Measurements from ENCODE around the gene NRP2.

DNA sequence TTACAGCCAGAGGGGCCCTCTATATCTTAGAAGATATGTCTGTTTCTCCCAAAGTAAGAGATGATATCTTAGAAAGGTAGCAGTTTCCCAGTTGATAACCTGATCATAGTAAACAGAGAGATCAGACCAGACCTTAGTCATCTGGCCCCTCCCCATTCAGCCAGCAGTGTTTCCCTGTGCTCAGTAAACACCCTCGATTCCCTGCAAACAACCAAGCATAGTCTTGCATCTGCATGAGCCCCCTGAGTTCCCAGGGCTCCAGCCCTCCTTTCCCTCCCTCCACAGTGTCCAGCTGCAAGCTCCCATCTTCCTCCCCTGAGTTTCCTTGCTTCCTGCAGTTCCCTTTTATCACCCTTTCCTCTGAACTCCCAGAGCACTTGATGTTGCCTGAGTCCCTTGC is 20.3 kb downstream of the NRP2 start:
- TF ChIP-seq, protein P1, sequence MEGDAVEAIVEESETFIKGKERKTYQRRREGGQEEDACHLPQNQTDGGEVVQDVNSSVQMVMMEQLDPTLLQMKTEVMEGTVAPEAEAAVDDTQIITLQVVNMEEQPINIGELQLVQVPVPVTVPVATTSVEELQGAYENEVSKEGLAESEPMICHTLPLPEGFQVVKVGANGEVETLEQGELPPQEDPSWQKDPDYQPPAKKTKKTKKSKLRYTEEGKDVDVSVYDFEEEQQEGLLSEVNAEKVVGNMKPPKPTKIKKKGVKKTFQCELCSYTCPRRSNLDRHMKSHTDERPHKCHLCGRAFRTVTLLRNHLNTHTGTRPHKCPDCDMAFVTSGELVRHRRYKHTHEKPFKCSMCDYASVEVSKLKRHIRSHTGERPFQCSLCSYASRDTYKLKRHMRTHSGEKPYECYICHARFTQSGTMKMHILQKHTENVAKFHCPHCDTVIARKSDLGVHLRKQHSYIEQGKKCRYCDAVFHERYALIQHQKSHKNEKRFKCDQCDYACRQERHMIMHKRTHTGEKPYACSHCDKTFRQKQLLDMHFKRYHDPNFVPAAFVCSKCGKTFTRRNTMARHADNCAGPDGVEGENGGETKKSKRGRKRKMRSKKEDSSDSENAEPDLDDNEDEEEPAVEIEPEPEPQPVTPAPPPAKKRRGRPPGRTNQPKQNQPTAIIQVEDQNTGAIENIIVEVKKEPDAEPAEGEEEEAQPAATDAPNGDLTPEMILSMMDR (conservative IDR thresholded peaks at IDR 0.05; ENCODE audit: low read depth, low read length): no peak
- TF ChIP-seq EZH2 (IDR thresholded peaks at IDR 0.05; ENCODE audit: low read length, unreplicated experiment): no peak
